AG09319 (cell line): ENCODE data around the gene VPS13C.
"Not testable (repeated sequence)": the region's sequence is repeated elsewhere in the genome, so short reads cannot be mapped to it uniquely, and the experiment has no call there.

ENCODE experiments used
- DNase-seq: peaks from one replicate; pipeline ENCODE4 v3.0.0-alpha.2; 2010; ENCODE audit warnings: low read depth; ENCODE audit errors: extremely low read depth
- TF ChIP-seq, protein P1 (sequence below): IDR thresholded peaks from 2 replicates; pipeline ENCODE4 v1.5.1; 2011; ENCODE audit warnings: low read depth, mild to moderate bottlenecking, inconsistent platforms, low read length, moderate library complexity

The VPS13C gene

DNA sequence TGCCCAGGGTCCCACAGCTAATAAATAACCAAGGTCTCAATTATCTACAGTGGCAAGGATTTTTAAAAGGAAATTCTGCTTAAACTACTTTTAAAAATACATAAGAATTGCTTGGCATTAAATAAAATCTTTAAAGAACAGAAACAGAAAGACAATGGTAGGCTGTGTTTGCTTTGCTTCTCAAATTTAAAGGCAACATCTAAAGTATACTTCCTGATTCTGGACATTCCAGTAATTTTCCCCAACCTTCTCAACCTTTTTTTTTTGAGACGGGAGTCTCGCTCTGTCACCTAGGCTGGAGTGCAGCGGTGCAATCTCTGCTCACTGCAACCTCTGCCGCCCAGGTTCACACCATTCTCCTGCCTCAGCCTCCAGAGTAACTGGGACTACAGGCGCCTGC lies 5.3 kb downstream of the VPS13C start:
- DNase-seq, result no peak
- TF ChIP-seq, protein P1, sequence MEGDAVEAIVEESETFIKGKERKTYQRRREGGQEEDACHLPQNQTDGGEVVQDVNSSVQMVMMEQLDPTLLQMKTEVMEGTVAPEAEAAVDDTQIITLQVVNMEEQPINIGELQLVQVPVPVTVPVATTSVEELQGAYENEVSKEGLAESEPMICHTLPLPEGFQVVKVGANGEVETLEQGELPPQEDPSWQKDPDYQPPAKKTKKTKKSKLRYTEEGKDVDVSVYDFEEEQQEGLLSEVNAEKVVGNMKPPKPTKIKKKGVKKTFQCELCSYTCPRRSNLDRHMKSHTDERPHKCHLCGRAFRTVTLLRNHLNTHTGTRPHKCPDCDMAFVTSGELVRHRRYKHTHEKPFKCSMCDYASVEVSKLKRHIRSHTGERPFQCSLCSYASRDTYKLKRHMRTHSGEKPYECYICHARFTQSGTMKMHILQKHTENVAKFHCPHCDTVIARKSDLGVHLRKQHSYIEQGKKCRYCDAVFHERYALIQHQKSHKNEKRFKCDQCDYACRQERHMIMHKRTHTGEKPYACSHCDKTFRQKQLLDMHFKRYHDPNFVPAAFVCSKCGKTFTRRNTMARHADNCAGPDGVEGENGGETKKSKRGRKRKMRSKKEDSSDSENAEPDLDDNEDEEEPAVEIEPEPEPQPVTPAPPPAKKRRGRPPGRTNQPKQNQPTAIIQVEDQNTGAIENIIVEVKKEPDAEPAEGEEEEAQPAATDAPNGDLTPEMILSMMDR, result no peak

DNA sequence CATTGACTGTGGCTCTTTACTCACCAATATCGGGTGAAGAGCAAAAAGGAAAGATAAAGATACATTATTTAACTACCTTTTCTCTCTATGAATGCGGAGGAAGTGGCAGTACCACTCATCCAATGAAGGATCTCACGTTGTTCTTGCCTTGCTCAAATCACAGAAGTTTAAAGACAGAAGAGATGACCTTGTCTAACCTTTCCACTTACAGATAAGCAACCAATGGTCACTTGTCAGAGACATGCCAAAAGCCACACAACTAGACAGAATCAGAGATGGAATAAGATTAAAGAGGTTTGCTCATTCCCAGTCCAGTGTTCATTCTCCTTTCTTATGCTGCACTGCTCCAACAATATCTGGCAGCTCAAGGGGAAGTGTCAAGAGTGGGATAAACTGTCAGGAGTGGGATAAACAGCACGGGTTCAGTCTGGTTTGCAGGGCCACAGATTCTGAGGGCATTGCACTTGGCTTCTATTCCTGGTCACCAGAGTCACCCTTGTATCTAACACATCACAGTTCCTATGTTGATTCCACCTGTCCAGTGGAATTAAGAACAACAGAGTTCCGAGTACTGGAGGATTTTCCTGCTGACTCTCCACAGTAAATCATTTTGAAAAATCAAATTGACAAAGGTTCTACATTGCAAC lies 6.7 kb downstream of the VPS13C start:
- no peak for DNase-seq
- TF ChIP-seq, protein P1, result no peak

DNA sequence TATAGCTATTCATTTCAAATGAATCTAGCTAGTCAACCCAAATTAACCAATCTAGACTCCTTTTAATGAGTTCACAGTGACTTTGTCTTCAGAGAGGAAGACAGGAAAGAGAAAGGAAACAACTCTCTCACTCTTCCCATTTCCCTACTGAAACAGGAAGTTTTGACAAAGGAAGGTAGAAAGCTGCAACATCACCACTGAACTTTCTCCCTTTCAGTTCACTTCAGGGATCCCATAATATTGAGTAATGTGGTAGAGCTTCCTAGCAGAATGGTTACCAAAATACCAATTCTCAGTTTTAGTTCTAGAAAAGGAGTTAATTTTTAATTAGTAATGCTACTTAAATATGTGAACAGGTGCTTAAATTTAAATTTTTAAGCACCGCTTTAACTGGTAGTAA lies 7.5 kb downstream of the VPS13C start:
- TF ChIP-seq, protein P1, result no peak

DNA sequence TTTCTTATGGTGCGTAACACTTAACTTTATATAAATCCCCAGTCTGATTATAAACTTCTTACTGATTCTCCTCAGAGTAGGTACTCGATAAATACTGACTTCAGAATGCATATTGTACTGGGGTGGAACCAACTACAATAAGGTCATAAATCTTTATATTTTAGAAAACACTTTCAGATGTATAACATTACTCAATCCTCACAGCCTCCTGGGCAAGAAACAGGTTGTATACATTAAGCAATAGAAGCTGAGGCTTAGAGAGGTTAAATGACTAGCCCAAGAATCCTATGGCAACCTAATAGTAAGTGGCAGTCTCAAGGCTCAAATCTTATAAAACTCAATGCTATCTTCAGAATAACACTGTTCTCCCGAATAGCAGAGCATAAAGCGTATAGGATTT lies 9.1 kb downstream of the VPS13C start:
- TF ChIP-seq, protein P1, result no peak

More for the DNA sequence above, 7.5 kb downstream of the VPS13C start:
- DNase-seq, result no peak

DNA sequence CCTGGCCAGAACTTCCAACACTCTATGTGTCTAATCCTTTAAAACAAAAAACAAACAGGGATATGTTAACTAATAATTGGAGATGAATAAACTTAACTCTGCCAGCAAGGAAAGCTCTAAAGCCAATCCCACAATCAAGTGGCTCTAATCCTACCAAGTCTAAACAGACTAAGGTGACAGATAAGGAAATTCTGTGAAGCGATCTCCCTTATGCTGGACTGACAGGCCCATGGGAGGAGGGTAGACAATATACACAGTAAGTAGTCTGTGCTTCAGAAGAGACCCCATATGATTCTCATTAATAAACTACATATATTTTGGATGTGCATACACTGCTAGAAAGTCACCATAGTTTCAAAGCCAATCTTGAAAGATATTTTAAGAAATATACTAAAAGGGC lies 10.1 kb downstream of the VPS13C start:
- no peak for DNase-seq
- TF ChIP-seq, protein P1, result no peak

More for the DNA sequence above, 9.1 kb downstream of the VPS13C start:
- no peak for DNase-seq

DNA sequence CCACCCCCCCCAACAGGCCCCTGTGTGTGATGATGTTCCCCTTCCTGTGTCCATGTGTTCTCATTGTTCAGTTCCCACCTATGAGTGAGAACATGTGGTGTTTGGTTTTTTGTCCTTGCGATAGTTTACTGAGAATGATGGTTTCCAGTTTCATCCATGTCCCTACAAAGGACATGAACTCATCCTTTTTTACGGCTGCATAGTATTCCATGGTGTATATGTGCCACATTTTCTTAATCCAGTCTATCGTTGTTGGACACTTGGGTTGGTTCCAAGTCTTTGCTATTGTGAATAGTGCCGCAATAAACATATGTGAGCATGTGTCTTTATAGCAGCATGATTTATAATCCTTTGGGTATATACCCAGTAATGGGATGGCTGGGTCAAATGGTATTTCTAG lies 12.0 kb downstream of the VPS13C start:
- DNase-seq, result not testable (repeated sequence)

DNA sequence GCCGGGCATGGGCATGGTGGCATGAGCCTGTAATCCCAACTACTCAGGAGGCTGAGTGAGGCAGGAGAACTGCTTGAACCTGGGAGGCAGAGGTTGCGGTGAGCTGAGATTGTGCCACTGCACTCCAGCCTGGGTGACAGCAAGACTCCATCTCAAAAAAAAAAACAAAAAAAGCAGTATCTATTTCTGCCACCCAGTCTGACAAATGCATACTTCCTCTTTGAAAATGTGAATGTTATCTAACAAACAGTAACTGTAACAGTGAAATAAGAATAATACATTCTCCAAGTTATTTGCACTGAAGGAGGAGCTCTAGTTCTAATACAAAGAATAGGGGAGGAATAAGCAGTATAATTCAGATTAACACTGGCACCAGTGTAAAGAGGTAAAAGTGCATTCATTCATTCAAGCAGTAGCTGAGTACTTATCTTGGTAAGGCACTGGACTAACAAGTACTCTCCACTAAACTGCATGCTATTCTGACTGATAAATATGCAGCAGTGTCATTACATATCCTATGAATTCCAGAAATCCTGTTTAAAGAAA lies 12.9 kb downstream of the VPS13C start:
- DNase-seq, result no peak
- TF ChIP-seq, protein P1, result no peak

DNA sequence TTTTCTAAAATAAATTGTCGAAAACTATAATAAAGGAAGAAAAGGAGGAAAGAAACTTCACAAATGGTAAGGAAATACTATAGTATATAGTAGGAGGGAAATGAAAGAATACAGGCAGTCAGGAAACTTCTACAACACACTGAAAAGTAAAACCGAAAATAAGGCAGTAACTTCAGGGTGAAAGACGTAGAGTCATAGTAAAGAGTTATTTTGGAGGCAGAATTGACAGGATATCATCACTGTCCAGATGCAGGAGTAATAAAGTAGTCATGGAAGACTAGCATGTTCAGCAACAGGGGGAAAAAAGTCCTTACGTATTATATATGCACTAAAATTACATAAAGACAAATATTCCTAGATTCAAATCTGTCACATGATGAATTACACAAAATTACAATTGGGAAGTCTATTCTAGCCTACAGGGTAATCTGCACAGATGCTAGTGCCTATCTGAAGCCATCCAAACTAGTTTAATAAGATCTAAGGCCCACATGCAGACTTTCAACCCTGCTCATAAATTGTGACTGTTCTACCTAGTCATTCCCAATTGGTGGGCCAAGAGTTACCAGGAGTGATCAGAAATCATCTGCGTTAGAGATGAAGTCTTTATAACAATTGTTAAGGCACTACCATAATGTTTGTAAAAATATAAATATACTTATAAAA lies 14.0 kb downstream of the VPS13C start:
- TF ChIP-seq, protein P1, result no peak
- no peak for DNase-seq
